OCI-M1 (cell line): ENCODE measurements around the gene TMEM259.
"Not testable (repeated sequence)": the region's sequence is repeated elsewhere in the genome, so short reads cannot be mapped to it uniquely, and the experiment has no call there.

Source experiments
- DNase-seq: peaks from one replicate; lab custom pipeline; 2025; lab: John Stamatoyannopoulos, UW

TMEM259 gene

GRCh38 chr19:1039646-1040475 lies 18.9 kb upstream of the TMEM259 start, which contains the start of gene ABCA7:
Gene ABCA7, plus strand, starts transcription at chr19:1040107. Its CDS starts 1,255 bp downstream, at chr19:1041362.
- DNase-seq, result peak; percentile 96

DNA sequence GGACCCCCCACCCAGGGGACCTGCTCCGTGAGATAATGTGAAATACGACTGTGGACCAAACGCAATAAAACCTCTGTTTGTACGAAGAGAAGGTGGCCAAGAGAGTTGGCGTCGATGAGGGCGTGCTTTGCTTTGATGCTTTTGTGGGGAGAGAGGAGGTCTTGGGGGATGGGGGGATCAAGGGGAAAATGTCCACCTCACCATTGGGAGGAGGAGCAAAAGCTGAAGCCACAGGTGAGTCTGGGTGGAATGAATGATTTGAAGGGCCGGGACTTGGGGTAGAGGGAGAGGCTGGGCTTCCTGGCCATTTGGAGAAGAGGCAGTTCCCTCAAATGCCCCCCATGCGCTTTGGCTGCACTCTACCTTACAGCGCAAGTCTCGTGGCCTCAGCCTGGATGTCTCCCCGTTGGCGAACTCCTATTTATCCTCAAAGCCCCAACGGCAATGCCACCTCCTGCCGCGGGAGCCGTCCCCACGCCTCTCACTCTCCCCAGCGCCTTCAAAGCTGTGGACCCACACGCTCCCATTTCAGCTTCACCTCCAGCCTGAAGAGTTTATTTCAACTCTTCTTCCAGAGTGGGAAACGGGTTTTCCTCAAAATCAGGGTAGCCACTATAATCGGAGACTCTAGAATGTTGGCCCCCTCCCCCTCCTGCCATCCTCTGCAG lies 18.2 kb upstream of the TMEM259 start:
- DNase-seq, result no peak

DNA sequence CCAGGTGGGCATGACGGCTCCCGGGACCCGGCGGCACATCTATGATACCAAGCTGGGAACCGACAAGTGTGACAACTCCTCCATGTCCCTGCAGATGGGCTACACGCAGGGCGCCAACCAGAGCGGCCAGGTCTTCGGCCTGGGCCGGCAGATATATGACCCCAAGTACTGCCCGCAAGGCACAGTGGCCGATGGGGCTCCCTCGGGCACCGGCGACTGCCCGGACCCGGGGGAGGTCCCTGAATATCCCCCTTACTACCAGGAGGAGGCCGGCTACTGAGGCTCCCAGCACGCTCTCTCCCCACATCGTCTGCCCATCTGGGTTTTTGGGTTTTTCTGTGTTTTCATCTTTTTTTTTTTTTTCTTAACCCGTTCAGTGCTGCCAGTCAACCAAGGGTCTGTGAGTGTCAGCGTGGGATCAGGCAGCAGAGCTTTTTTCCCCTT lies 16.7 kb upstream of the TMEM259 start:
- no peak for DNase-seq

- no peak for DNase-seq
Observed at GRCh38 chr19:1035998-1036621, 15.2 kb upstream of the TMEM259 start.

DNA sequence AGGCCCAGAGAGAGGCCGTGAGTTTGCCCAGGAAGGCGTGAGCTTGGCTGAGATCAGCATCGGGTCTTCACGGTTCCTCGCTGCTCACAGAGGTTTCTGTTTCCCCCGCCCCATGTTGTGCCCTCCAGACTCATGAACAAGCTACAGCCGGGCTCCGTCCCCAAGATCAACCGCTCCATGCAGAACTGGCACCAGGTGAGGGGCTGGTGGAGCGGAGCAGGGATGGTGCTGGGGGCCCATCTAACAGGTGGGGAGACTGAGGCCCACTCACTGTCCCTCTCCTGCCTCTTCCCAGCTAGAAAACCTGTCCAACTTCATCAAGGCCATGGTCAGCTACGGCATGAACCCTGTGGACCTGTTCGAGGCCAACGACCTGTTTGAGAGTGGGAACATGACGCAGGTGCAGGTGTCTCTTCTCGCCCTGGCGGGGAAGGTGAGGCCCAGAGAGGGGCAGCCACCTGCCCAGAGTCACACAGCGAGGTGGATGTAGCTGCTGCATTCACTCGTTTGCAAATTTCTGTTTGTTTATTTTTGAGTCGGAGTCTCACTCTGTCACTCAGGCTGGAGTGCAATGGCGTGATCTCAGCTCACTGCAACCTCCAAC lies 11.4 kb upstream of the TMEM259 start:
- DNase-seq, result no peak

- DNase-seq, result no peak
Observed at GRCh38 chr19:1028062-1028926, 7.4 kb upstream of the TMEM259 start.

- DNase-seq, result no peak
Observed at GRCh38 chr19:1027650-1028061, 6.7 kb upstream of the TMEM259 start.

DNA sequence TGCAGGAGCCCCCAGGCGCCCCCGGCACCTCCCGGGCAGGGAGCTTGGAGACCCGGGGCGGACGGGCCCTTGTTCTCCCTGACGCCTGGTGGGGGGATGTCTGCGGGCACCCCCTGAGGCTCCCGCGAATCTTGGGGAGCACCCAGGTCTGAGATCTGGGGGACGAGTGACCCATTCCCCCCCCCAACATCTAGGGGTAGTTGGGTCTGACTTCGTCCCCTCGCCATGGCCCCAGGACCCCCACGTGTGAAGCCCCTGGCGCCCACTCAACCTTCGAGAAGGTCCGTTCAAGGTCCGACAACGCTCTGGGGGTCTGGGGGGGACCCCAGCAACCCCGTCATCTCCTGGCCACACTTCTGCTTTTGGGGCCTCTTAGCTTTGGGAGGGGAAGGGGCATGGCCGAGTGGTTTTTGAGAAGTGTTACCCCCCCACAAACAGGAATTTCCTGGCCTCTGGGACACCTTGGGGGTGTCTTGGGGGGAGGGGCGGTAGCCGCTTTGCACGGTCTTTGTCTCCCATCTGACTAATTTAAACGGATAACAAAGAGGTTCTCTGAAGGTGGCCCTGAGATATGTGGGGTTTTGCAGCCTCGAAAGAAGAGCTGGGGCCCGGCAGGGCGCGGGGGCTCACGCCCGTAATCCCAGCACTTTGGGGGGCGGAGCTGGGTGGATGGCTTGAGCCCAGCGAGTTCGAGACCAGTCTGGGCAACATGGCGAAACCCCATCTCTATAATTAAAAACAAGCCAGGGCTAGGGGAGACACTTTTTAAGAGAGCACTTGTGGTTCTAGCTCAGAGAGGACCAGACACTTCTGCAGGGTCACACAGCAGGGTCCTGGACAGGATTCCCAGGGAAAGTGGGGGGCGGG lies 6.1 kb upstream of the TMEM259 start:
- no peak for DNase-seq

- peak; percentile 72 for DNase-seq
Observed at GRCh38 chr19:1025960-1026782, 5.2 kb upstream of the TMEM259 start, which contains the start of gene CNN2. Gene CNN2, plus strand, starts transcription at chr19:1026608. Its CDS starts 54 bp downstream, at chr19:1026662.

DNA sequence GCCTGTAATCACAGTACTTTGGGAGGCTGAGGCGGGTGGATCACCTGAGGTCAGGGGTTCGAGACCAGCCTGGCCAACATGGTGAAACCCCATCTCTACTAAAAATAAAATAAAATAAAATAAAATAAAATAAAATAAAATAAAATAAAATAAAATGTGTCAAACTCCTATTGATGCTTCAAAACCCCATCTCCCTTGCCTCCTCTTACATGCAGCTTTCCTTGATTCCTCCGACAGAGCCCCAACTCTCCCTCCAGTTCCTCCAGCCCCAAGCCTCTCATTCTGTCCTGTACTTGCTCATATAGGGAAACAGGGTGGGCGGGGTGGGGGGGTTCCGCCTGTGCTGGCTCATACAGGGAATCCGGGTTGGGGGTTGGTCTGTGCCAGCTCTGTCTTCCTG lies 4.2 kb upstream of the TMEM259 start:
- DNase-seq, result not testable (repeated sequence)

DNA sequence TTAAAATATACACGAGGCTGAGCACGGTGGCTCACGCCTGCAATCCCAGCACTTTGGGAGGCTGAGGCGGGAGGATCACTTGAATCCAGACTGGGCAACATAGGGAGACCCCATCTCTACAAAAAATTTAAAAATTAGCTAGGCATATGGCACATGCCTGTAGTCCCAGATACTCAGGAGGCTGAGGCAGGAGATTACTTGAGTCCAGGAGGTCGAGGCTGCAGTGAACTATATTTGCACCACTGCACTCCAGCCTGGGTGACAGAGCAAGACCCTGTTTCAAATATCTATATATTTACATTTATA lies 2.9 kb upstream of the TMEM259 start:
- not testable (repeated sequence) for DNase-seq

DNA sequence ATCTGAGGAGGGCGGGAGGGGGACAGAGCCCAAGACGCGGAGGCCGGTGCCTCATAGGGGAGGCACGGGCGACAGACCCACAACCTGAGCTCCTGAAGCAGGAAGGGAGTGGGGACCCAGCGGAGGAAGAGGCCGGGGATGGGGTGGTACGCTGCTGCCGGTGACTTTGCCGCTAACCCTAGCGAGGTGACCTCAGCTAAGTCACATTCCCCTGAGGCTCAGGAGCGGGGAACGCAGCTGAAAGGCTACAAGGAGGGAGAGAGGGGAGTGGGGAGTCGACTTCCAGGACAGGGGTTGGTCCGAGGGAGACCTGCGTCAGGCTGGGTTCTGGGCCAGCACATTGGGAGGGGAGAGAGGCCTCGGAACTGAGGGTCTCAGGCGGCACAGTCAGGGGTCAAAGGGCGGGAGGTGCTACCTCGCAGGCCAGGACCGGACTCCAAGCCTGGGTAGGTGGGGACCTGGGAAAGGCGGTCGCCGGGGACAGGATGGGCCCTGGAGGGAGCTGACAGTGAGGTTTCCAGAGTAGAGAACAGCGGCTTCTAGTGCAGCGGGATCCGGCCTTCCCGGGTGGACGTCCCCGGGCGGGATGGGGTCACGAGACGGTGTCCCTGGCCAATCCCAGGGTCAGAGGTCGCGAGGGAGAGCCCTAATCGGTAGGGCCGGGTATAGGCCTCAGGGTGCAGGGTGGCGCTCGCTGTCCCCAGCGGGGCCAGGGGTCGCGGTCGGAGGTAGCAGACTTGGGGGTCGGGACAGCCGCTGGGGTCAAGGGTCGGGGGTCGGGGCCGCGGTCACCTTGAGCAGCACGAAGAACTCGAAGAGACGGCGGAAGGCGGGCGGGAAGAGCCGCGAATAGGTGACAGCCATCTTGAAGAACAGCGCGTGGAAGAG lies 699 bp downstream of the TMEM259 start:
- DNase-seq, result no peak

GRCh38 chr19:1019616-1019961 lies 1.3 kb downstream of the TMEM259 start:
- no peak for DNase-seq

DNA sequence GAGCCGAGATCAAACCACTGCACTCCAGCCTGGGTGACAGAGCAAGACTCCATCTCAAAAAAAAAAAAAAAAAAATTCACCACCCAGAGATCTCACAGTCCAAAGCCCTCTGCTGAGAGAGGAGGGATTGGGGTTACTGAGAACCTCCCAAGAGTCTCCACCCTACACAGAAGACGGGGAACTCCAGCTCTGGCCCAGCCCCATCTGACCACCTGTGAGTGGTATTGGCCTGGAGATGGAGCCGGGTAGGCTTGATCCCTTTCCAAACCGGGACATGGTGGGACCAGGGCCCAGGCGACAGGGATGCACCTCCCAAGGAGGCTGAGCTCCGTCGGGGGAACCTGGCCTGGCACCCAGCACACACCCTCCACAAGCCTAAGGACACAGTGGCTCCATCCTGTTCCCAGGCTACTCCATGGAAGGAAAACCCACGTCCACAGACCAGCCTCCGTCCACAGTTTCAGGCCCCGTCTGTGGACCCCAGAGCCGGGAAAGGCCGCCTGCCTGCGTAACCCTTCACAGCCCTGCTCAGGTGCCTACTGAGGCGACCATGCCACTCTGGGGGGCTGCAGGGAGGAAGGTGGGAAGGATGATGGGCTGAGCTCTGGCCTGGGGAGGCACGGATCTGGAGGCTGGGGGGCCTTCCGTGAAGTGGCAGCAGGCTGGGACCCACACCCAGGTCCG lies 1.8 kb downstream of the TMEM259 start:
- DNase-seq, result no peak

DNA sequence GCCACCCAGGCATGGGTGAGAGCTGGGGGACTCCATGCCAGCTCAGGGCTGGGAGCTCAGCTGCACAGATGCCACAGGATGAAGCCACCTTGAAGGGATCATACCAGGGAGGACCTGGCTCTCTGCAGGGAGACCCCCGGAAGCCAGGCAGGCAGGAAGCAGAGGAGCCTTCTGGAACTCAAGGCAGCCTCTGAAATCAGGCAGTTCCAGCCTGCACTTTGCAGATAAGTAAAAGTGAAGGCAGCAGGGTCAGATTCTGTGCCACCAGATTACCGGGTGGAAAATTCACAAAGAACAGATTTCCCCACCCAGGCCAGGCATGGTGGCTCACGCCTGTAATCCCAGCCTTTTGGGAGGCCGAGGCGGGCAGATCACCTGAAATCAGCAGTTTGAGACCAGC lies 2.5 kb downstream of the TMEM259 start:
- DNase-seq, result peak; percentile 12

- no peak for DNase-seq
Observed at GRCh38 chr19:1017906-1018305, 3.0 kb downstream of the TMEM259 start.

- no peak for DNase-seq
Observed at GRCh38 chr19:1017115-1017905, 3.6 kb downstream of the TMEM259 start.
